Neural progenitor cell (in vitro differentiated cells): Measurements from ENCODE around the gene RAB3GAP2.

ENCODE experiments used
- EZH2phosphoT487 ChIP-seq: fragments of 200-600 bp; sonication (generic); IDR thresholded peaks from 2 replicates; pipeline ENCODE4 v1.6.1; 2017; ENCODE audit warnings: antibody characterized with exemption
- TF ChIP-seq, protein P1 (sequence below): fragments of 200-600 bp; sonication (generic); IDR thresholded peaks from 2 replicates; pipeline ENCODE4 v1.5.1; 2017; ENCODE audit warnings: antibody characterized with exemption, mild to moderate bottlenecking

- TF ChIP-seq EZH2phosphoT487: no peak
- TF ChIP-seq, protein P1, sequence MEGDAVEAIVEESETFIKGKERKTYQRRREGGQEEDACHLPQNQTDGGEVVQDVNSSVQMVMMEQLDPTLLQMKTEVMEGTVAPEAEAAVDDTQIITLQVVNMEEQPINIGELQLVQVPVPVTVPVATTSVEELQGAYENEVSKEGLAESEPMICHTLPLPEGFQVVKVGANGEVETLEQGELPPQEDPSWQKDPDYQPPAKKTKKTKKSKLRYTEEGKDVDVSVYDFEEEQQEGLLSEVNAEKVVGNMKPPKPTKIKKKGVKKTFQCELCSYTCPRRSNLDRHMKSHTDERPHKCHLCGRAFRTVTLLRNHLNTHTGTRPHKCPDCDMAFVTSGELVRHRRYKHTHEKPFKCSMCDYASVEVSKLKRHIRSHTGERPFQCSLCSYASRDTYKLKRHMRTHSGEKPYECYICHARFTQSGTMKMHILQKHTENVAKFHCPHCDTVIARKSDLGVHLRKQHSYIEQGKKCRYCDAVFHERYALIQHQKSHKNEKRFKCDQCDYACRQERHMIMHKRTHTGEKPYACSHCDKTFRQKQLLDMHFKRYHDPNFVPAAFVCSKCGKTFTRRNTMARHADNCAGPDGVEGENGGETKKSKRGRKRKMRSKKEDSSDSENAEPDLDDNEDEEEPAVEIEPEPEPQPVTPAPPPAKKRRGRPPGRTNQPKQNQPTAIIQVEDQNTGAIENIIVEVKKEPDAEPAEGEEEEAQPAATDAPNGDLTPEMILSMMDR: no peak
These were observed 95.7 kb downstream of the RAB3GAP2 start for GRCh38 chr1:220176540-220176939.
